Cardiac muscle cell (in vitro differentiated cells and primary cell): Measurements from ENCODE around the gene PTPRM. TPM values are rescaled to one million over a fixed set of nuclear protein-coding genes. Genes with fewer than 3 reads are reported as not detected.
A peak's percentile ranks its signal among the peaks of the same experiment; 100 is the strongest.

Experiments
- DNase-seq, 2 donors: peaks; one replicate each; pipeline versions ENCODE4 v3.0.0 to v3.0.0-alpha.2; 2010 to 2017; ENCODE audit warnings: low read depth in 1 of 2, low spot score in 1 of 2
- H3K27ac ChIP-seq: fragments of 200-600 bp; sonication (generic); 2 replicates; pipeline ENCODE4 v1.5.1; 2016
- H3K27me3 ChIP-seq: fragments of 200-600 bp; sonication (generic); 2 replicates; pipeline ENCODE4 v1.6.0; 2016; ENCODE audit warnings: control low read depth
- H3K36me3 ChIP-seq: fragments of 200-600 bp; sonication (generic); 2 replicates; pipeline ENCODE4 v1.5.1; 2016; ENCODE audit warnings: control low read depth
- H3K4me1 ChIP-seq: fragments of 200-600 bp; sonication (generic); 2 replicates; pipeline ENCODE4 v1.8.1; 2017; ENCODE audit warnings: low read depth, mild to moderate bottlenecking, mixed run types
- H3K4me3 ChIP-seq: fragments of 200-600 bp; sonication (generic); 2 replicates; pipeline ENCODE4 v1.5.1; 2016; ENCODE audit warnings: mild to moderate bottlenecking
- H3K9me3 ChIP-seq: fragments of 200-600 bp; sonication (generic); 2 replicates; pipeline ENCODE4 v1.5.1; 2017; ENCODE audit warnings: low read depth, mild to moderate bottlenecking, control low read depth
- CTCF ChIP-seq: IDR thresholded peaks from 2 replicates; pipeline ENCODE4 v1.5.1; 2012; ENCODE audit warnings: low read depth, mild to moderate bottlenecking, low read length
- polyA plus RNA-seq: library from polyadenylated mRNA; unstranded; fragments of >200 nt; fragmentation: Nextera tagmentation; extraction: Ambion mirVana; gene quantifications from 2 replicates; pipeline ENCODE4 v1.2.1, GENCODE V29; 2016
- total RNA-seq: library from RNA; depleted of rRNA; stranded (reverse); fragments of >200 nt; gene quantifications from 2 replicates; pipeline ENCODE4 v1.2.3, GENCODE V29; 2016

The PTPRM gene
- total and polyA plus RNA-seq, 2 experiments from 2014 or later, result 26.5 to 48.8 TPM

GRCh38 chr18:7524786-7525185 lies 42.3 kb upstream of the PTPRM start:
- Histone ChIP-seq H3K4me3 (no peak overlapping the region), H3K27me3 (no peaks in the 10 kb centered on the region), H3K4me1 (no peaks in the 10 kb centered on the region), H3K9me3 (no peaks in the 10 kb centered on the region), H3K27ac (no peak overlapping the region), H3K36me3 (no peaks in the 10 kb centered on the region)
- peak in 1 of 2 donors; percentile 44 for DNase-seq
- no peak for TF ChIP-seq CTCF

- no peak for TF ChIP-seq CTCF
- Histone ChIP-seq H3K4me3 (no peak overlapping the region), H3K9me3 (no peaks in the 10 kb centered on the region), H3K4me1 (no peaks in the 10 kb centered on the region), H3K36me3 (no peaks in the 10 kb centered on the region), H3K27me3 (no peaks in the 10 kb centered on the region), H3K27ac (no peak overlapping the region)
- no peak for DNase-seq
These were observed 34.2 kb upstream of the PTPRM start for GRCh38 chr18:7532942-7533341.

GRCh38 chr18:7535436-7536205 lies 31.5 kb upstream of the PTPRM start:
- no peak overlapping the region for H3K27ac ChIP-seq
- H3K4me3 ChIP-seq, result no peak overlapping the region
- H3K9me3 ChIP-seq, result no peaks in the 10 kb centered on the region
- H3K36me3 ChIP-seq, result no peaks in the 10 kb centered on the region
- TF ChIP-seq CTCF, result no peak
- H3K4me1 ChIP-seq, result no peaks in the 10 kb centered on the region
- DNase-seq, result no peak
- no peaks in the 10 kb centered on the region for H3K27me3 ChIP-seq

GRCh38 chr18:7537145-7537544 lies 30.0 kb upstream of the PTPRM start:
- Histone ChIP-seq H3K9me3 (no peaks in the 10 kb centered on the region), H3K27me3 (no peaks in the 10 kb centered on the region), H3K4me3 (no peak overlapping the region), H3K4me1 (no peaks in the 10 kb centered on the region), H3K27ac (no peak overlapping the region), H3K36me3 (no peaks in the 10 kb centered on the region)
- TF ChIP-seq CTCF, result no peak
- no peak for DNase-seq

GRCh38 chr18:7541835-7542234 lies 25.3 kb upstream of the PTPRM start:
- no peak for DNase-seq
- no peak overlapping the region for H3K4me3 ChIP-seq
- no peak overlapping the region for H3K27ac ChIP-seq
- TF ChIP-seq CTCF, result no peak
- no peaks in the 10 kb centered on the region for H3K4me1 ChIP-seq
- H3K9me3 ChIP-seq, result no peaks in the 10 kb centered on the region
- no peaks in the 10 kb centered on the region for H3K27me3 ChIP-seq
- no peaks in the 10 kb centered on the region for H3K36me3 ChIP-seq

- TF ChIP-seq CTCF, result no peak
- Histone ChIP-seq H3K36me3 (no peaks in the 10 kb centered on the region), H3K27me3 (no peaks in the 10 kb centered on the region), H3K27ac (no peak overlapping the region), H3K9me3 (no peaks in the 10 kb centered on the region), H3K4me3 (no peak overlapping the region), H3K4me1 (no peaks in the 10 kb centered on the region)
- no peak for DNase-seq
These were observed 22.4 kb upstream of the PTPRM start for GRCh38 chr18:7544686-7545085.
